Measurements from ENCODE around the gene CERS5.
A peak's percentile ranks its signal among the peaks of the same experiment; 100 is the strongest.

GRCh38 chr12:50088577-50089335 is 78.4 kb downstream of the CERS5 start:
- TF ChIP-seq POLR2AphosphoS5 (IDR thresholded peaks at IDR 0.05) (no peak), CTCF (IDR thresholded peaks at IDR 0.05) (peak; percentile 59 to 82), POLR2A (IDR thresholded peaks at IDR 0.05) (no peak)
